ENCODE measurements around the gene DCTN4.
A peak's percentile ranks its signal among the peaks of the same experiment; 100 is the strongest.

The DCTN4 gene

DNA sequence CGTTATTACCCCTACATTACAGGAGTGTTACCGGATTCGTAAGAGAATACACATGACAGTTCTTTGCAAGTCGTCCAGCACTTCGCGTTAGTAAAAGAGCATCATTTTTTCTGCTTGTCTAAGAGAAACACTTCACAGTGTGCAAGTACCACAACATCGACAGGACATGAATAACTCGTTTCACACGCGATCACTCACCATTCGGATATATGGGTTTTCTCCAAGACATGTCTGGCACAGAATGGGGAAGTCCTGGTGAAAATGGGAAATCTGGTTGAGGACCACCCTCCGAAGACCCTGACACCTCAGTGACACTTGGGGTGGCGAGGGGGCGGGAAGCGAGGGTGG is 58.6 kb downstream of the DCTN4 start:
- peak overlapping the region; percentile 77 for H3K27ac ChIP-seq
- TF ChIP-seq CTCF (IDR thresholded peaks at IDR 0.05) (no peak), ZFX (IDR thresholded peaks at IDR 0.05; ENCODE audit: borderline replicate concordance) (no peak)

DNA sequence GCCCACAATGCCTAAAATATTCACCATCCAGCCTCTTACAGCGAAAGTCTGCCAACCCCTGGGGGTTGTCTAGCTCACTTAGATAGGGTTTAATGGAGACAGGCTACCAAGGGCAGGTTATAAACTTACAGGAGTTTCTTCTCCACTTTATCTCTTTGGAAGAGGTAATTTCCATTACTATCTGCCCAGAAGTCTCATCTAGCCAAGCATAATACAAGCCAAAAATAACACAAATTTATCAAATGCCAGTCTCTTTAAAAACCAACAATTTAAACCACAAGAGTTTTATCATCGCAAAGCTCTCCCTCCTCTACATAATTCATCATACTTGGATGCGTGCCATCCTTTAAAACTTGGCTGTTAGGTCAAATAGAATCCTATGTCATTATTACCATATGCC is 64.2 kb downstream of the DCTN4 start:
- H3K27ac ChIP-seq: no peak overlapping the region

DNA sequence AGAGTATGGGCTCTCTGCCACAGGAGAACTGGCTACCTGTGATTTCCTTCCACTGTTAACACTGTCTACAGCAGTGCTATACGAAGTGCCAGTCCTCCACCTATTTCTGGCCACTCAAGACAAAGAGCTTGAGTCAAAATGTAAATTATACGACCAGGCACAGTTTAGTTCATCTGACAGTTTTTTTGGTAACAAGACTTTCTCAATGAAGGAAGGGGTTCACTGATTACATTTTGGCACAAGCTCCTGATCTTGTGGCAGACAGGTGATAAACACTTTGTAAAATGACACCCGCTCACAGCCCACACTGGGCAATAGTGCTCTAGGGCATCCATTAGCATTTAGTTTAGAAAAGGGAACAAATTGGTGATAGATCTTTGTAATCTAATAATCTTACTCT is 66.5 kb downstream of the DCTN4 start:
- H3K27ac ChIP-seq: no peak overlapping the region
- TF ChIP-seq CTCF (IDR thresholded peaks at IDR 0.05) (no peak), ZFX (IDR thresholded peaks at IDR 0.05; ENCODE audit: borderline replicate concordance) (no peak)

More for the DNA sequence above, 64.2 kb downstream of the DCTN4 start:
- TF ChIP-seq ZFX (IDR thresholded peaks at IDR 0.05; ENCODE audit: borderline replicate concordance): no peak
- TF ChIP-seq CTCF (IDR thresholded peaks at IDR 0.05): no peak

GRCh38 chr5:150690760-150691159 is 68.1 kb downstream of the DCTN4 start:
- H3K27ac ChIP-seq: no peak overlapping the region
- no peak for TF ChIP-seq ZFX (IDR thresholded peaks at IDR 0.05; ENCODE audit: borderline replicate concordance)
- no peak for TF ChIP-seq CTCF (IDR thresholded peaks at IDR 0.05)

GRCh38 chr5:150689120-150689519 is 69.7 kb downstream of the DCTN4 start:
- TF ChIP-seq CTCF (IDR thresholded peaks at IDR 0.05) (no peak), ZFX (IDR thresholded peaks at IDR 0.05; ENCODE audit: borderline replicate concordance) (no peak)
- H3K27ac ChIP-seq: no peak overlapping the region

GRCh38 chr5:150676578-150676977 is 82.2 kb downstream of the DCTN4 start:
- no peak for TF ChIP-seq ZFX (IDR thresholded peaks at IDR 0.05; ENCODE audit: borderline replicate concordance)
- no peak for TF ChIP-seq CTCF (IDR thresholded peaks at IDR 0.05)
- no peak overlapping the region for H3K27ac ChIP-seq

DNA sequence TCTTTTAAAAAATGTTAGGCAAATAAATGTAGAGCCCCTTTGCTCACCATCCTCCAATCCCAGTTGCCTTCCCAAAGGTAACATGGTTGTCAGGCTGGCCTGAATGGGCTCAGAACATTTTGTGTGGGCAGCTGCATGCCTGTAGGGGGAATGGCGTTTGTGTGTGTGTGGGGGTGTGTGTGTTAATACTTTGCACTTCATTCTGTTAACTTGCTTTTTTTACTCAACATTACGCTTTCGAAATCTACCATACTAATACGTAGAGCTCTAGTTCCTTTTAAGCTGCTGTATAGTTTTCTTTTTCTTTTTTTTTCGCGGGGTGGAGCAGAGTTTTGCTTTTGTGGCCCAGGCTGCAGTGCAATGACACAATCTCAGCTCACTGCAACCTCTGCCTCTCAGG is 83.7 kb downstream of the DCTN4 start:
- TF ChIP-seq CTCF (IDR thresholded peaks at IDR 0.05) (no peak), ZFX (IDR thresholded peaks at IDR 0.05; ENCODE audit: borderline replicate concordance) (no peak)
- no peak overlapping the region for H3K27ac ChIP-seq
